AG04450 (cell line): ENCODE measurements around the gene PIM3. TPM values are rescaled to one million over a fixed set of nuclear protein-coding genes. Genes with fewer than 3 reads are reported as not detected.
A peak's percentile ranks its signal among the peaks of the same experiment; 100 is the strongest.

Source experiments
- CTCF ChIA-PET: fragments of 300-600, 350-600 bp; formaldehyde crosslinking; extraction: SDS; loops from one replicate; lab custom pipeline; 2022; ENCODE audit warnings: antibody characterized with exemption, inconsistent platforms; lab: Charles Lee
- POLR2A ChIA-PET: fragments of 350-600 bp; formaldehyde crosslinking; extraction: SDS; loops from one replicate; lab custom pipeline; 2021; ENCODE audit warnings: antibody characterized with exemption, inconsistent platforms; lab: Yijun Ruan, JAX
- DNase-seq: peaks from one replicate; pipeline ENCODE4 v3.0.0-alpha.2; 2011; ENCODE audit warnings: low read depth, low spot score
- H3K27ac ChIP-seq: one replicate; pipeline ENCODE4 v1.5.1; 2012; ENCODE audit warnings: low read depth, low read length, control low read depth
- H3K27me3 ChIP-seq: one replicate; pipeline ENCODE4 v1.6.0; 2012; ENCODE audit warnings: low read length; ENCODE audit not compliant: control insufficient read depth, insufficient read depth
- H3K4me3 ChIP-seq: 2 replicates; pipeline ENCODE4 v1.5.1; 2011; ENCODE audit warnings: mild to moderate bottlenecking, low read depth, low read length, control low read depth
- H3K9me3 ChIP-seq: 2 replicates; pipeline ENCODE4 v1.5.1; 2012; ENCODE audit warnings: low read length; ENCODE audit not compliant: control insufficient read depth, insufficient read depth
- CTCF ChIP-seq: IDR thresholded peaks from 2 replicates; pipeline ENCODE4 v1.5.1; 2011; ENCODE audit warnings: low read depth, low read length, control low read depth, inconsistent platforms
- polyA plus RNA-seq: library from polyadenylated mRNA; depleted of rRNA; stranded (reverse); fragments of >200 nt; gene quantifications from 2 replicates; pipeline ENCODE4 v1.2.3, GENCODE V29; 2011

PIM3 gene
- polyA plus RNA-seq, 1 experiment, result 6.1 TPM

GRCh38 chr22:49992921-49993648, 32.5 kb downstream of the PIM3 start:
- DNase-seq, result no peak
- H3K9me3 ChIP-seq, result peaks cover 16% of the 10 kb centered on the region
- H3K27me3 ChIP-seq, result peaks cover 7% of the 10 kb centered on the region
- H3K4me3 ChIP-seq, result no peak overlapping the region
- ChIA-PET CTCF (interaction anchor here (0.6 to 2.6 kb wide), 4 partner anchors 26 to 63 kb away, joined by 4 to 8 read pairs (median 4); no protein-coding TSS in a partner anchor), POLR2A (interaction anchor here (0.6 kb wide), 1 partner anchor 57 kb away, joined by 4 read pairs; no protein-coding TSS in a partner anchor)
- peak; percentile 70 for TF ChIP-seq CTCF
- no peak overlapping the region for H3K27ac ChIP-seq

- TF ChIP-seq CTCF, result no peak
- CTCF ChIA-PET, result interaction anchor here (0.6 to 2.6 kb wide), 3 partner anchors 37 to 63 kb away, joined by 4 to 8 read pairs (median 6); no protein-coding TSS in a partner anchor
- Histone ChIP-seq H3K4me3 (no peak overlapping the region), H3K27me3 (peaks cover 7% of the 10 kb centered on the region), H3K27ac (no peak overlapping the region), H3K9me3 (peaks cover 16% of the 10 kb centered on the region)
- POLR2A ChIA-PET, result interaction anchor here (0.6 to 0.7 kb wide), 2 partner anchors 58 to 126 kb away, joined by 3 to 4 read pairs; no protein-coding TSS in a partner anchor
- no peak for DNase-seq
Observed at GRCh38 chr22:49993649-49994360, 33.2 kb downstream of the PIM3 start.

GRCh38 chr22:49994361-49995040, 33.9 kb downstream of the PIM3 start:
- Histone ChIP-seq H3K27ac (no peak overlapping the region), H3K9me3 (peaks cover 19% of the 10 kb centered on the region), H3K27me3 (peaks cover 7% of the 10 kb centered on the region), H3K4me3 (no peak overlapping the region)
- ChIA-PET POLR2A (interaction anchor here (0.7 kb wide), 1 partner anchor 126 kb away, joined by 3 read pairs; no protein-coding TSS in a partner anchor), CTCF (interaction anchor here (0.6 to 2.6 kb wide), 3 partner anchors 15 to 64 kb away, joined by 3 to 8 read pairs (median 6); no protein-coding TSS in a partner anchor)
- DNase-seq, result no peak
- no peak for TF ChIP-seq CTCF

- TF ChIP-seq CTCF, result no peak
- ChIA-PET CTCF (interaction anchor here (0.6 to 1.9 kb wide), 2 partner anchors 15 to 35 kb away, joined by 3 to 6 read pairs; no protein-coding TSS in a partner anchor), POLR2A (no interaction called here)
- Histone ChIP-seq H3K4me3 (no peak overlapping the region), H3K27me3 (peaks cover 10% of the 10 kb centered on the region), H3K27ac (no peak overlapping the region), H3K9me3 (peaks cover 15% of the 10 kb centered on the region)
- no peak for DNase-seq
Observed at GRCh38 chr22:49995041-49995360, 34.4 kb downstream of the PIM3 start.
